BJ (cell line): ENCODE measurements around the gene PRR36. TPM values are rescaled to one million over a fixed set of nuclear protein-coding genes. Genes with fewer than 3 reads are reported as not detected.

Experiments used
- CTCF ChIA-PET: fragments of 350-600 bp; formaldehyde crosslinking; extraction: SDS; loops from one replicate; lab custom pipeline; 2021; ENCODE audit warnings: antibody characterized with exemption, inconsistent platforms; lab: Yijun Ruan, JAX
- POLR2A ChIA-PET: fragments of 300-600 bp; sonication (Branson Sonifier 250); formaldehyde crosslinking; extraction: SDS; loops from one replicate; lab custom pipeline; 2021; ENCODE audit warnings: antibody characterized with exemption; lab: Charles Lee
- DNase-seq: peaks from one replicate; pipeline ENCODE4 v3.0.0-alpha.2; 2011; ENCODE audit warnings: low read depth
- H3K27me3 ChIP-seq: 2 replicates; pipeline ENCODE4 v1.6.0; 2011; ENCODE audit warnings: low read length; ENCODE audit not compliant: control insufficient read depth, insufficient read depth
- H3K36me3 ChIP-seq: 2 replicates; pipeline ENCODE4 v1.5.1; 2011; ENCODE audit warnings: low read length; ENCODE audit not compliant: control insufficient read depth, insufficient read depth
- H3K4me3 ChIP-seq: 2 replicates; pipeline ENCODE4 v1.5.1; 2011; ENCODE audit warnings: low read depth, mild to moderate bottlenecking, control low read depth, low read length
- polyA plus RNA-seq: library from polyadenylated mRNA; depleted of rRNA; stranded (reverse); fragments of >200 nt; gene quantifications from 2 replicates; pipeline ENCODE4 v1.2.3, GENCODE V29; 2011; rRNA removed
- TF ChIP-seq, protein P1 (sequence below): IDR thresholded peaks from 2 replicates; pipeline ENCODE4 v1.5.1; 2011; ENCODE audit warnings: low read depth, mild to moderate bottlenecking, control low read depth, inconsistent platforms, low read length, moderate library complexity; ENCODE audit not compliant: insufficient read depth

Gene PRR36
- polyA plus RNA-seq, 1 experiment: not detected

DNA sequence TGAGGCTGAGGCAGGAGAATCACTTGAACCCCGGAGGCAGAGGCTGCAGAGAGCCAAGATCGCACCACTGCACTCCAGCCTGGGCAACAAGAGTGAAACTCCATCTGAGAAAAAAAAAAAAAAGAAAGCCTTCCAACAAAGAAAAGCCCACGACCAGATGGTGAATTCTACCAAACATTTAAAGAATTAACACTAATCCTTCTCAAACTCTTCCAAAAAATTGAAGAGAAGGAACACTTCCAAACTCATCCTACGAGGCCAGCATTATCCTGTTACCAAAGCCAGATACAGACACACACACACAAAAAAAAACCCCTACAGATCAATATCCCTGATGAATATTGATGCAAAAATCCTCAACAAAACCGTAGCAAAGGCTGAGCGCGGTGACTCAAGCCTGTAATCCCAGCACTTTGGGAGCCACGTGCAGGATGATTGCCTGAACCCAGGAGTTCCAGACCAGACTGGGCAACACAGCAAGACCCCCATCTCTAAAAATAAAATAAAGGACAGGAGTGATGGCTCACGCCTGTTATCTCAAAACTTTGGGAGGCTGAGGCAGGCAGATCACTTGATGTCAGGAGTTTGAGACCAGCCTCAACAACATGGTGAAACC, 50.4 kb downstream of the PRR36 start:
- TF ChIP-seq, protein P1, sequence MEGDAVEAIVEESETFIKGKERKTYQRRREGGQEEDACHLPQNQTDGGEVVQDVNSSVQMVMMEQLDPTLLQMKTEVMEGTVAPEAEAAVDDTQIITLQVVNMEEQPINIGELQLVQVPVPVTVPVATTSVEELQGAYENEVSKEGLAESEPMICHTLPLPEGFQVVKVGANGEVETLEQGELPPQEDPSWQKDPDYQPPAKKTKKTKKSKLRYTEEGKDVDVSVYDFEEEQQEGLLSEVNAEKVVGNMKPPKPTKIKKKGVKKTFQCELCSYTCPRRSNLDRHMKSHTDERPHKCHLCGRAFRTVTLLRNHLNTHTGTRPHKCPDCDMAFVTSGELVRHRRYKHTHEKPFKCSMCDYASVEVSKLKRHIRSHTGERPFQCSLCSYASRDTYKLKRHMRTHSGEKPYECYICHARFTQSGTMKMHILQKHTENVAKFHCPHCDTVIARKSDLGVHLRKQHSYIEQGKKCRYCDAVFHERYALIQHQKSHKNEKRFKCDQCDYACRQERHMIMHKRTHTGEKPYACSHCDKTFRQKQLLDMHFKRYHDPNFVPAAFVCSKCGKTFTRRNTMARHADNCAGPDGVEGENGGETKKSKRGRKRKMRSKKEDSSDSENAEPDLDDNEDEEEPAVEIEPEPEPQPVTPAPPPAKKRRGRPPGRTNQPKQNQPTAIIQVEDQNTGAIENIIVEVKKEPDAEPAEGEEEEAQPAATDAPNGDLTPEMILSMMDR: no peak
- Histone ChIP-seq H3K36me3 (no peaks in the 10 kb centered on the region), H3K4me3 (no peak overlapping the region), H3K27me3 (no peaks in the 10 kb centered on the region)
- ChIA-PET CTCF (no interaction called here), POLR2A (no interaction called here)
- DNase-seq: no peak

DNA sequence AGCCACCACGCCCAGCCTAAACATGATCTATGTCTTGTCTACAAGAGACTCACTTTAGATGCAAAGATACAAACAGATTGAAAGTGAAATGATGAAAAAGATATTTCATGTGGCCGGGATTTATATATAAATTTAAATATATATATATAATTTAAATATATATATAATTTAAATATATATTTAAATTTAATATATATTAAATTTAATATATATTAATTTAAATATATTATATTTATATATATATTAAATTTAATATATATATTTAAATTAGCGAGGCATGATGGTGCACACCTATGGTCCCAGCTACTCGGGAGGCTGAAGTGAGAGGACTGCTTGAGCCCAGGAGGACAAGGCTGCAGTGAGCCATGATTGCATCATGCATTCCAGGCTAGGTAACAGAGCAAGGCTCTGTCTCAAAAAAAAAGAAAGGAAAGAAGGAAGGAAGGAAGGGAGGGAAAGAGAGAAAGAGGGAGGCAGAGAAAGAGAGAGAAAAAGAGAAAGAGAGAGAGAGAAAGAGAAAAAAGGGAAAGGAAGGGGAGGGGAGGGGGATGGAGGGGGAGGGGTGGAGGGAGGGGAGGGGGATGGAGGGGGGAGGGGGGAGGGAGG, 51.2 kb downstream of the PRR36 start:
- DNase-seq: no peak
- TF ChIP-seq, protein P1: no peak
- Histone ChIP-seq H3K36me3 (no peaks in the 10 kb centered on the region), H3K4me3 (no peak overlapping the region), H3K27me3 (no peaks in the 10 kb centered on the region)
- CTCF ChIA-PET: no interaction called here
- POLR2A ChIA-PET: no interaction called here

DNA sequence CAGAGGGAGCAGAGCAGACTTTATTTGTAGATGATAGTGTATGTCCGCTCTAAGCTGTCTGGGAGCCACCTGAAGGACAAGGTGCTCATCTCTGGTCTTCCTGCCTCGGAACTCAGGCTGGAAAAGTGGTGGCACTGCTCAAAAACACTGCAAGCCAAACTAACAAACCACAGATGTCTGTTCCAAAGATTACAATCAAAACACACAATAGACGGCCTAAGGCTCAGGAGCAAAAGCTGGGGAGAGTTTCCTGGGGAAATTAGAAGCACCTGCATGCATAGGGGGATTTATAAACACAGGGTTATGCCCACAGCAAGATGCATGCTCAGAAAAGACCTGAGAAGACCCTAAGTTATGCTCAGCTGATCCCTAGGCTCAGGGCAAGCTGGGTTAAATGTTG, 53.6 kb downstream of the PRR36 start:
- peaks cover 1% of the 10 kb centered on the region; the same call in 1 of the 2 replicates for H3K27me3 ChIP-seq
- no peaks in the 10 kb centered on the region for H3K36me3 ChIP-seq
- H3K4me3 ChIP-seq: no peak overlapping the region
- no peak for DNase-seq
- POLR2A ChIA-PET: no interaction called here
- CTCF ChIA-PET: interaction anchor here (0.6 to 3.1 kb wide), 3 partner anchors 20 to 253 kb away, joined by 4 to 12 read pairs (median 4); partner anchors contain the start of gene TRAPPC5
- TF ChIP-seq, protein P1: no peak

DNA sequence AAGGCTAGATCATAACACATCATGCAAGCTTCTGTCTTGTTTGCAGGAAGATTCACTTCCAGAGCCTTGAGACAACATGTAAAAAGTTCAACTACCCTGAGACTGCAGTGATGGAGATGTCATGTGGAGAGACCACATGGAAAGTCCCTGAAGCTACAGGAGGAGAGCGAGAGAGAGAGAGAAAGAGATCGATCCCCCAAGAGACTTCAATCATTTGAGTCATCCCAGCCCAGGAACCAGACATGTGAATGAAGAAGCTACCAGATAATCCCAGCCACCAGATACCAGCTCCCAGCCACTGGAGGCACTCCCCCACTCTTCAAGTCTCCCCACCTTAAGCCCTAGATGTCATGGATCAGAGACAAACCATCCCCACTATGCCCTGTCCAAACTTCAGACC, 54.9 kb downstream of the PRR36 start:
- ChIA-PET POLR2A (no interaction called here), CTCF (interaction anchor here (3.1 kb wide), 1 partner anchor 19 kb away, joined by 12 read pairs; no protein-coding TSS in a partner anchor)
- TF ChIP-seq, protein P1: no peak
- no peak for DNase-seq
- Histone ChIP-seq H3K36me3 (no peaks in the 10 kb centered on the region), H3K27me3 (peaks cover 1% of the 10 kb centered on the region; the same call in 1 of the 2 replicates), H3K4me3 (no peak overlapping the region)

DNA sequence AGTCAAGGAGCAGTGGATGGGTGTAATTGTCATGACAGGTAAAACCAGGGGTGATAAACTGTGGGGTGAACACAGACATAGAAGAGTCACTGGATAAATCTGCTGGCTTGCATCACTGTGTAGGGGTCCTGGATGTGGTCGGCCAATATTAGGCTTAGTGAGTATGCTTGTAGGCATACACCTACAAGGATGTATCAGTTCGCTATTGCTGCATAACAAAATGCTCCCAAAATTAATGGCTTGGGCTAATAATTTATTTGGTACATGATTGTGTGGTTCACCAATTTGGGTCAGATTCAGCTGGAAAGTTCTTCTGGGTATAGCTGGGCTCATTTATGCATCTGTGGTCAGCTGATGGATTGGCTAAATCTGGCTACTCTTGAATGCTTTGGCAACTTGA, 55.4 kb downstream of the PRR36 start:
- TF ChIP-seq, protein P1: no peak
- H3K27me3 ChIP-seq: peaks cover 1% of the 10 kb centered on the region; the same call in 1 of the 2 replicates
- no peak overlapping the region for H3K4me3 ChIP-seq
- no peaks in the 10 kb centered on the region for H3K36me3 ChIP-seq
- ChIA-PET POLR2A (no interaction called here), CTCF (interaction anchor here (3.1 kb wide), 1 partner anchor 18 kb away, joined by 12 read pairs; no protein-coding TSS in a partner anchor)
- DNase-seq: no peak

Other genes starting within 250 kb of the PRR36 start
- 20.7 and 39.8 TPM in 2 replicates for gene XAB2, start 244.8 kb downstream of the PRR36 start, polyA plus RNA-seq
- gene PET100, start 244.6 kb downstream of the PRR36 start, polyA plus RNA-seq: 8.9 and 28.5 TPM in 2 replicates
- not detected in 2 replicates for gene PCP2, start 240.7 kb downstream of the PRR36 start, polyA plus RNA-seq
- 28.6 and 39.4 TPM in 2 replicates for gene STXBP2, start 237.3 kb downstream of the PRR36 start, polyA plus RNA-seq
- not detected in 2 replicates for gene RETN, start 205.3 kb downstream of the PRR36 start, polyA plus RNA-seq
- not detected in 2 replicates for gene MCEMP1, start 197.3 kb downstream of the PRR36 start, polyA plus RNA-seq
- 59.7 and 85.1 TPM in 2 replicates for gene TRAPPC5, start 193.6 kb downstream of the PRR36 start, polyA plus RNA-seq
- gene FCER2, start 172.3 kb downstream of the PRR36 start, polyA plus RNA-seq: not detected in 2 replicates
- gene CLEC4G, start 142.3 kb downstream of the PRR36 start, polyA plus RNA-seq: not detected in 2 replicates
- not detected in 2 replicates for gene CD209, start 126.9 kb downstream of the PRR36 start, polyA plus RNA-seq
- not detected in 2 replicates for gene CLEC4M, start 111.1 kb downstream of the PRR36 start, polyA plus RNA-seq
- gene EVI5L, start 44.2 kb downstream of the PRR36 start, polyA plus RNA-seq: 8.1 and 11.7 TPM in 2 replicates
- 6.0 and 8.6 TPM in 2 replicates for gene LRRC8E, start 14.1 kb upstream of the PRR36 start, polyA plus RNA-seq
- gene MAP2K7, start 29.5 kb upstream of the PRR36 start, polyA plus RNA-seq: 6.2 and 8.0 TPM in 2 replicates
- 0.50 and 0.61 TPM in 2 replicates for gene TGFBR3L, start 40.4 kb upstream of the PRR36 start, polyA plus RNA-seq
- 16.6 and 28.2 TPM in 2 replicates for gene SNAPC2, start 45.9 kb upstream of the PRR36 start, polyA plus RNA-seq
- 1.3 and 2.0 TPM in 2 replicates for gene CTXN1, start 51.7 kb upstream of the PRR36 start, polyA plus RNA-seq
- 51.1 and 56.6 TPM in 2 replicates for gene TIMM44, start 69.3 kb upstream of the PRR36 start, polyA plus RNA-seq
- gene ELAVL1, start 131.3 kb upstream of the PRR36 start, polyA plus RNA-seq: 39.9 and 41.2 TPM in 2 replicates
- gene CCL25, start 178.4 kb upstream of the PRR36 start, polyA plus RNA-seq: not detected in 2 replicates